Measurements from ENCODE around the gene MRGPRX2. TPM values are rescaled to one million over a fixed set of nuclear protein-coding genes. Genes with fewer than 3 reads are reported as not detected.

MRGPRX2 gene
- total RNA-seq: not detected

DNA sequence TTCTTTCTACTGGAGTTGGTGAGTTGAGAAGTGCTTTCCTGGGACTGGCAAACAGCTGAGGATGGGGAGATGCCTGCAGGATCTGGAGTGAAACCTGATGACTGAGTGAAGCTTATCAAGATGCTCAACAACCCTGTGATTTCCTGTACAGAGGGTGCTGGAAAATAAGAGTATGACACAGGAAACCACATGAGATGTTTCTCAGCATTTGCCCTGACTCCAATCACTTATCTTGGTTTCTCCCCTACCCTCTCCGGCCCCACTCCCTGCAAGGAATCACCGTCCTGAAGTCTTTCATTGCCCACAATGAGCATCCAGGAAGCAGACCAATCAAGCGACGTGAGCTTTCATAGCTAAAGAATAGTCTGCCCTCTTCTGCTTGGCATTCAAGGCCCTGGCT, at the start of gene MRGPRX2:
MRGPRX2 (minus strand) TSS at position 89 of the 400 bp plus-strand sequence. CDS start 4,315 bp downstream, outside the sequence.
- DNase-seq (ENCODE audit: low read depth in 2 of 3, low spot score in 2 of 3): peak in 2 of 3 donors; percentile 16 to 35

DNA sequence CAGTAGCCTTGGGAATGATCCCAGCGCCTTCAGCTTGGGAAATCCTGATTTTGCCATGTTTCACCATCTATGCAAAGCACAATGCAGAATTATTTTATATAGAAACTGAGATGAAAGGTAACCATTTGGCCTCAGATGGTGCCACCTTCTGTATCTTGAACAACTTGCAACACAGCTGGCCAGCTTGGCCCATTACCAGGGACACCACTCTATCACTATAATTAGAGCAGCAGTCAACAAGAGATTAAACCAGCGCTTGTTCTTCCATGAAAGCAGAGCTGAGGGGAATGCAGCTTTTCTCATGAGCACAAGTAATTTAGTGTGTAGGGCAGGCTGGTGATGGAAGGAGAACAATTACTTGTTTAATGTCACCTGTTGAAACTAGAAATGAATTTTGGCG, 49.8 kb upstream of the MRGPRX2 start:
- DNase-seq (ENCODE audit: low read depth in 2 of 3, low spot score in 2 of 3): no peak

GRCh38 chr11:19107125-19107524, 46.6 kb upstream of the MRGPRX2 start:
- no peak for DNase-seq (ENCODE audit: low read depth in 2 of 3, low spot score in 2 of 3)

- no peak for DNase-seq (ENCODE audit: low read depth in 2 of 3, low spot score in 2 of 3)
Observed at GRCh38 chr11:19105011-19105410, 44.5 kb upstream of the MRGPRX2 start.

- no peak for DNase-seq (ENCODE audit: low read depth in 2 of 3, low spot score in 2 of 3)
Observed at GRCh38 chr11:19102521-19102900, 42.0 kb upstream of the MRGPRX2 start.

- no peak for DNase-seq (ENCODE audit: low read depth in 2 of 3, low spot score in 2 of 3)
Observed at GRCh38 chr11:19101796-19102520, 41.4 kb upstream of the MRGPRX2 start.

- DNase-seq (ENCODE audit: low read depth in 2 of 3, low spot score in 2 of 3): no peak
Observed at GRCh38 chr11:19100885-19101284, 40.4 kb upstream of the MRGPRX2 start.

DNA sequence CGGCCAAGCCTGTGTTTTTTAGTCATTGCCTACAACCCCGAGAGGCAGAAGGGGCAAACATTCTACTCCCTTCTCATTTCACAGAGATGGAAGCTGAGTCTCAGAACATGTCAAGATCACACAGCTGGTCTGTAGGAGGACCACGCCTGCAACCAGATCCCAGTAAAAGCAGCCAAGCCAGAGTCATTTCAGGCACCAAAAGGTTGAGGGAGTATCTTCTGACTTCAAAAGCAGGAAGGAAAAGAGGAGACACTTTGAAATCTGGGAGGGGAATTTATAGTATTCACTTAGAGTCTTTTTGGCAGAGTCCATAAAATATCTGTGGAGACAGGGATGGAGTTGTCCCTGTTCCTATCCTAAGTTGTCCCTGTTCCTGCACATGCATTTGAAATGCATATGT, 38.6 kb upstream of the MRGPRX2 start:
- no peak for DNase-seq (ENCODE audit: low read depth in 2 of 3, low spot score in 2 of 3)

GRCh38 chr11:19094859-19095258, 34.3 kb upstream of the MRGPRX2 start:
- DNase-seq (ENCODE audit: low read depth in 2 of 3, low spot score in 2 of 3): no peak

- DNase-seq (ENCODE audit: low read depth in 2 of 3, low spot score in 2 of 3): no peak
Observed at GRCh38 chr11:19093976-19094375, 33.5 kb upstream of the MRGPRX2 start.

DNA sequence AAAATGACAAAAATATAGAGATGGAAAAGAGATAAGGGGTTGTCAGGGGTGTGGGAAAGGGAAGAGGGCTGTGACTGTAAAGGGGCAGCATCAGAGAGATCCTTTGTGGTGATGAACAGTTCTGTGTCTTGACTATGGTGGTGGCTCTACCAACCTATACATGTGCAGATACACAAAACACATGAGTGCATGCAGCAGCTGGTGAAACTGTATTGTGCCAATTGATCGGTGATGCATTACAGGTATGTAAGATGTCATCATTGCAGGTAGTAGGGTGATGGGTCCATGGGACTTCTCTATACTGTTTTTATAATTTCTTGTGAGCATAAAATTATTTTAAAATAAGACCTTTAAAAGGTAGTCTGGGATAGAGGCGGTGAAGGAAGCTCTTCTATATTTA, 32.3 kb upstream of the MRGPRX2 start:
- DNase-seq (ENCODE audit: low read depth in 2 of 3, low spot score in 2 of 3): no peak

GRCh38 chr11:19092342-19092741, 31.8 kb upstream of the MRGPRX2 start:
- DNase-seq (ENCODE audit: low read depth in 2 of 3, low spot score in 2 of 3): no peak

GRCh38 chr11:19091366-19091765, 30.8 kb upstream of the MRGPRX2 start:
- no peak for DNase-seq (ENCODE audit: low read depth in 2 of 3, low spot score in 2 of 3)

- no peak for DNase-seq (ENCODE audit: low read depth in 2 of 3, low spot score in 2 of 3)
Observed at GRCh38 chr11:19089421-19089820, 28.9 kb upstream of the MRGPRX2 start.

GRCh38 chr11:19088791-19089190, 28.3 kb upstream of the MRGPRX2 start:
- no peak for DNase-seq (ENCODE audit: low read depth in 2 of 3, low spot score in 2 of 3)

DNA sequence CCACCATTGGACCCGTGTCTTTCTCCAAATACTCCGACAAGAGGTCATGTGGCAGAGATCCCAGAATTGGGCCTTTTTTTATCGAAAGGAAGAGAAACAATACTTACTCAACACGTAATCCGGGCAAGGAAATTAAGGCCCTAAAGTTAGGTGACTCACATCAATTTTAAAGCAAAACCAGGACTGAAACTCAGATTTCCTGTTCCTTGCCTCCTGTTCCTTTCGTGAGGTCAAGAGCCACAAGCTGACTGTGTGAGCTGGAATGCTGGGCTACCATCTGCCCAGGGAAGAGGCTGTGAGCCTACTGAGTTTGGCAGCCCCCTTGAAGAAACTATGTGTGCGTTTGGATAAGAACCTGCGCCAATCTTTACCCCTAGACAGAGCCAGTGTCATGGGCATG, 27.1 kb upstream of the MRGPRX2 start:
- DNase-seq (ENCODE audit: low read depth in 2 of 3, low spot score in 2 of 3): no peak

DNA sequence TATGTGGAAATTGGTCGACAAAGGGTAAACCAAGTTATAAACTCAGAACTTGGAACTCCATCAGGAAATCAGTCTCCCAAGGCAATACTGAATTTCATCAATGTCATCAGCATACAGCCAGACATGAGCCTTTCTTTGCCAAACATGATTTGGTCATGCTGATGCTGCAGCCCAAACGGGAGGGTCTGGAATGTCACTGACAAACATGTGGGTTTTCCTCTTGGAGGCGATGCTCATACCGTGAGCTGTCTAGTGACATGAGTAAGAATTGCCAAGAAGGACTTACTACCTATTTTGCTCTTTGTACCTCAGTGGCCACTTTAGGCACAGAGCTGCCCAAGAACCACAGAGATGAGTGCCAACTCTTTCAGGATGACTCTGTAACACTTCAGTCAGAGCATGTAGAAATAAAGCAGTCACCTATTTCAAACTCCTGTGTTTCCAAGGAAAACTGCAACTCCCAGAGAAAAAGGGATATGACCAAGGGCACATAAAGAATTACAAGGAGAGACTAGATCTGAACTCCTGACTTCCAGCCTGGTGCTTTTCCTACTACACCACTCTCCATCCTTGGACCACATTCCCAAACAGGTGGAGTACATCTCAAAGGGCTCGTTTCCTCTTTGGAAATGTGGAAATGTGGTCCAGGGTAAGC, 24.3 kb upstream of the MRGPRX2 start:
- DNase-seq (ENCODE audit: low read depth in 2 of 3, low spot score in 2 of 3): no peak

DNA sequence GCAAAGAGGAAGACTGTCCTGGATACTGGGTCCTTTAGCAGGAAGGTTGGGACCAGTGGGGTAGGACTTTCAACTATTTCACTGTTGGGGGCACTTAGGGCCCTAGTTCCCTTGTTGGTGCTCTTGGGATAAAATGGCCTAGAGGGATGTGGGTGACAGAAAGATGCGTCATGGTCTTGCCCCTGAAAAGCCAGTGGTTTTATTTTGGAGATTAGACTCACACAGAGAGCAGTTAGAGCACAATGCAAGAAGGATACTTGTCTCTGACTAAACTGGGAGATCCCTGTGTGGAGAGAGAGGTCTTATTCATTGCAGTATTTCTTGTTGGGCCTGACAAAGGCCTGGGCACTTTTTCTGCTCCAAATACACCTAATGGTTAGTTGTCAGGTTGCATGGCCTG, 22.6 kb upstream of the MRGPRX2 start:
- DNase-seq (ENCODE audit: low read depth in 2 of 3, low spot score in 2 of 3): no peak

DNA sequence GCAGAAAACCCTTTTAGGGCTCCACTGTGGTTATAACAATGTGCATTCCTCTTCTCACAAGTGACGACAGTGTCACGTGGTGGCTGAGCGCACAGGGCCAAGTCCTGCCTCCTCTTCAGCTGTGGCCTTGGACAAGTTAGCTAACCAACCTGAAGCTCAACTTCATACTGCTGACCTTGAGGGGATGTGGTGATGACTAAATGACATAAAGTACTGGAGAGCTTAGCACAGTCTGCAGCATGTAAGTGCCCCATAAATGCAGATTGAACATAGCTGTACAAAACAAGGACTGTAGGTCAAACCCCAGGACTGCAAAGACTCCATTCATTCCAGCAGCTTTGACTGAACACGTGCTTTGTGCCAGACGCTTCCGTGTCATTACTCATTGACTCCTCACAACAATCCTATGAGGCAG, 20.1 kb upstream of the MRGPRX2 start:
- no peak for DNase-seq (ENCODE audit: low read depth in 2 of 3, low spot score in 2 of 3)

DNA sequence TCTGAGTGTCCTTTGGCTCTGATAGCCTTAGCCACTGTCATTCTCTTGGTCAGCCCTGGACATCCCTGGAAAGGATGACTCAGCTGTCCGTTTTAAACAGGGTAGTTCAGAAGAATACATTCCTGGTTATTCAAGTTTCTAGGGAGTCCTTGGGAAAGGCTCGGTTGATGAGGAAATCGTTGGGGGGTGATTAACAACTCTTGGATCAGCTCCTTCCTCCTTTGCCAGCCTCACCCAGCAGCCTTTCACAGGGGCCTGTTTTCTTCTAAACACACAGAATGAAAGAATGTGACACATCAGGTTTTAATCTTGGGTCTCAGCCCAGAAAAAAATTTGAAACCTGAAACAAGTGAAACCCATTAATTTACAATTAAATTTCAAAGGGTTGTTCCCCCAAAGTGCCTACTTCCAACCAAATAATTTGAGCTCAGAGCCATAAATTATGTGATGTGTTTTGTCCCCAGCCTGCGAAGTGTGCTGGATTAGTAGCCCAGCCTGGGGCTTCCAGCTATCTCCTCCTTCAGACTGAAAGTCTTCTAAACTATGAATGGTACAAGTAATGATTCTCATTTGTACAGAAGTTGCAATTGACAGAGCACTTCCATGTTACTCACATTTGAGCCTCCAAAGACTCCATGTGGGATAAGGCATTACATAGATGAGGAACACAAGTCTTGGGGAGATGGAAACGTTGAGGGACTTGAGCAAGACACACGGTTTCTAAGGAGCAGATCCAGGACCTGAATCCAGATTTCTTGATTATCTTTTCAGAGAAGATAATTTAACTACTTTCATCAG, 19.3 kb upstream of the MRGPRX2 start:
- no peak for DNase-seq (ENCODE audit: low read depth in 2 of 3, low spot score in 2 of 3)

DNA sequence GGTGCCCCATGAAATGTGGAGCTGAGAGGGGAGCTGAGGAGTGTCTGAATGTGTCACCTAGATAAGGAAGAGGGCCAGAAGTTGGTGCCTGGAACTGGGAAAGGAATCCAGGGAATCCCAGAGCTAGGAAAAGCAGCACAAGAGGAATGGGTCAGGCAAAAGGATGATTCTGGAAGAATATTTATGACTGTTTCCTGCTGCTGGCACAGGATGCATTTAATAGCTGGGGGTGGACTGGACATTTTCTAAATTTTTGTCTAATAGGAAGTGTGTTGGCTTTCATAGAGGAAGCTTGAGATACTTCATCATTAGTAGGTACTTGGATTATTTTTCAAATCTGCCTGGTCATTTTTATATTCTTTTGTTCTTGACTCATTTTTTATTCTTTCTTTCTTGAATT, 17.4 kb upstream of the MRGPRX2 start:
- no peak for DNase-seq (ENCODE audit: low read depth in 2 of 3, low spot score in 2 of 3)
